Globus pallidus (tissue), 1 donor: ENCODE results near the gene ZNF334.

Source experiments
- DNase-seq: peaks from one replicate; pipeline ENCODE4 v3.0.0-alpha.2; 2015; ENCODE audit warnings: low spot score

Gene ZNF334

GRCh38 chr20:46545827-46546138 lies 32.4 kb upstream of the ZNF334 start:
- no peak for DNase-seq

GRCh38 chr20:46545077-46545826 lies 31.9 kb upstream of the ZNF334 start:
- DNase-seq = no peak

GRCh38 chr20:46544576-46544975 lies 31.2 kb upstream of the ZNF334 start:
- DNase-seq = no peak

- no peak for DNase-seq
Measured at GRCh38 chr20:46543959-46544358, 30.6 kb upstream of the ZNF334 start.

GRCh38 chr20:46543033-46543432 lies 29.7 kb upstream of the ZNF334 start:
- no peak for DNase-seq

- no peak for DNase-seq
Measured at GRCh38 chr20:46541229-46541935, 28.0 kb upstream of the ZNF334 start.

GRCh38 chr20:46539113-46539512 lies 25.8 kb upstream of the ZNF334 start:
- DNase-seq = no peak

- DNase-seq = no peak
Measured at GRCh38 chr20:46530640-46531039, 17.3 kb upstream of the ZNF334 start.

GRCh38 chr20:46523696-46524328 lies 10.5 kb upstream of the ZNF334 start:
- DNase-seq = no peak

- DNase-seq = no peak
Measured at GRCh38 chr20:46523108-46523507, 9.7 kb upstream of the ZNF334 start.

- peak; percentile 40 for DNase-seq
Measured at GRCh38 chr20:46520976-46521579, 7.7 kb upstream of the ZNF334 start.

- no peak for DNase-seq
Measured at GRCh38 chr20:46520540-46520939, 7.2 kb upstream of the ZNF334 start.

- no peak for DNase-seq
Measured at GRCh38 chr20:46519471-46520068, 6.2 kb upstream of the ZNF334 start.

- DNase-seq = no peak
Measured at GRCh38 chr20:46509523-46509922, 3.8 kb downstream of the ZNF334 start.

GRCh38 chr20:46507760-46508407 lies 5.5 kb downstream of the ZNF334 start:
- no peak for DNase-seq

- no peak for DNase-seq
Measured at GRCh38 chr20:46505506-46505905, 7.9 kb downstream of the ZNF334 start.

GRCh38 chr20:46501961-46502360 lies 11.4 kb downstream of the ZNF334 start:
- DNase-seq = no peak

- DNase-seq = no peak
Measured at GRCh38 chr20:46501337-46501942, 11.9 kb downstream of the ZNF334 start.

- no peak for DNase-seq
Measured at GRCh38 chr20:46494077-46494476, 19.3 kb downstream of the ZNF334 start.

- DNase-seq = no peak
Measured at GRCh38 chr20:46491354-46491753, 22.0 kb downstream of the ZNF334 start.

- DNase-seq = no peak
Measured at GRCh38 chr20:46488451-46488850, 24.9 kb downstream of the ZNF334 start.

GRCh38 chr20:46487628-46488027 lies 25.7 kb downstream of the ZNF334 start:
- no peak for DNase-seq
